BLaER1 treated with 17β-estradiol and CSF1 and Interleukin-3, amounts not matched to agents 10 nM and 100 nM (cell line): ENCODE measurements around the gene TMEM203.

Source experiments
- H3K27ac ChIP-seq, 11 experiments: shearing (Covaris generic); formaldehyde crosslinking; 2 replicates each; pipeline ENCODE4 v1.8.1; 2022
- H3K27me3 ChIP-seq, 11 experiments: shearing (Covaris generic); formaldehyde crosslinking; 2 replicates each; pipeline ENCODE4 v1.8.1; 2022
- H3K36me3 ChIP-seq, 11 experiments: shearing (Covaris generic); formaldehyde crosslinking; 2 replicates each; pipeline ENCODE4 v1.8.1; 2022
- H3K4me1 ChIP-seq, 10 experiments: shearing (Covaris generic); formaldehyde crosslinking; 2 replicates each; pipeline ENCODE4 v1.8.1; 2022
- H3K4me2 ChIP-seq, 11 experiments: shearing (Covaris generic); formaldehyde crosslinking; 2 replicates each; pipeline ENCODE4 v1.8.1; 2022
- H3K4me3 ChIP-seq, 10 experiments: shearing (Covaris generic); formaldehyde crosslinking; 2 replicates each; pipeline ENCODE4 v1.8.1; 2022
- H3K9ac ChIP-seq, 11 experiments: shearing (Covaris generic); formaldehyde crosslinking; 2 replicates each; pipeline ENCODE4 v1.8.1; 2022
- H3K9me3 ChIP-seq, 11 experiments: shearing (Covaris generic); formaldehyde crosslinking; replicated peaks in 1 of 11; 2 replicates each; pipeline ENCODE4 v1.8.1; 2022
- H4K20me1 ChIP-seq, 11 experiments: shearing (Covaris generic); formaldehyde crosslinking; 2 replicates each; pipeline ENCODE4 v1.8.1; 2022
- Cebpa-rat ChIP-seq, 11 experiments: shearing (Covaris generic); IDR thresholded peaks; 2 replicates each; pipeline ENCODE4 v1.8.1; 2022

TMEM203 gene

DNA sequence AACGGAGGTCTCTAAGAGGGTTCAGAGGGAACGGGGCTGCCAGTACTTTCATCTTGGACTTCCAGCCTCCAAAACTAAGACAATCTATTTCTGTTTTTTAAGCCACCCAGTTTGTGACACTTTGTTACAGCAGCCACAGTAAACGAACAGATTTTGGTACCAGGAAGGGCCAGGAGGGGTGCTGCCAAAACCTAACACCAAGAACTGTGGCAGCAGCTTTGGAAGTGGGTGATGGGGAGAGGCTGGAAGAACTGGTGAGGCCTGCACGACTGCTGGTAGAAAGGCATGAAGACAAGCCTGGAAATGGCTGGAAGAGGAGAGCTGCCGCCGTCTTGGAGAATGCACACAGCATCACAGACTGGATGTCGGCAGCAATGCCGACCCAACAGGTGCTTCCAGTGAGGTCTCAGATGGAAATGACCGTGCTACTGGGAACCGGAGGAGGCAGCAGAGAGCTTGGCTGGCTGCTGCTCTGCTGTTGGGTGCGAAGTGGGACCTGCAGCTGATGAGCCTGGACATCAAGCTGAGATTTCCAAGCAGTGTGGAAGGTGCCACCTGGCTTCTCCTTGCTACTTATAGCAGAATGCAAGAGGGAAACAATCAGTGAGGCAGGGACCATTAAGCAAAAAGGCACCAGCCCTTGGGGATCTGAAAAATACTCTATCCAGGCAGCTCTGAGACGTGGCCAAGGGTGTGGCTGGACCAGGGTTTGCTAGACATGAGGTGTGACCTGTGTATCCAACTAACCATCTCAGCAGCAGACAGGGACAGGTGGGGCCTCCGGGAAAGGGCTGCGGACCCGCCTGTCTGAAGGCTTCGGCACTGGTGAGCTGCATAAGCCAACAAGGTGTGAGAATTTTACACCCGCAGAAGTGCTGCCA is 28.9 kb downstream of the TMEM203 start:
- Histone ChIP-seq H3K4me2 (peak overlapping the region in 6 of 11 experiments; percentile 54 to 100 (median 82); a peak in 5 of 22 replicates), H3K27ac (no peak overlapping the region), H3K4me1 (peaks cover 33 to 64% (median 57%) of the 10 kb centered on the region in 10 experiments), H3K4me3 (no peak overlapping the region), H4K20me1 (peaks cover 0 to 85% (median 37%) of the 10 kb centered on the region in 11 experiments; a peak in 18 of 22 replicates), H3K27me3 (peaks cover 0 to 39% (median 0%) of the 10 kb centered on the region in 11 experiments; a peak in 6 of 22 replicates), H3K9me3 (no peaks in the 10 kb centered on the region), H3K36me3 (peaks cover 31 to 50% (median 46%) of the 10 kb centered on the region in 11 experiments), H3K9ac (no peak overlapping the region)
- no peak for TF ChIP-seq Cebpa-rat (IDR thresholded peaks at IDR 0.05)

GRCh38 chr9:137175345-137175961 is 30.0 kb downstream of the TMEM203 start:
- Histone ChIP-seq H4K20me1 (peaks cover 0 to 85% (median 37%) of the 10 kb centered on the region in 11 experiments; a peak in 18 of 22 replicates), H3K27ac (no peak overlapping the region), H3K4me1 (peaks cover 33 to 74% (median 68%) of the 10 kb centered on the region in 10 experiments), H3K4me3 (peak overlapping the region in 1 of 10 experiments; percentile 35; a peak in 1 of 20 replicates), H3K4me2 (peak overlapping the region in 10 of 11 experiments; percentile 18 to 100 (median 63); a peak in 19 of 22 replicates), H3K36me3 (peaks cover 20 to 39% (median 36%) of the 10 kb centered on the region in 11 experiments), H3K27me3 (peaks cover 0 to 49% (median 0%) of the 10 kb centered on the region in 11 experiments; a peak in 6 of 22 replicates), H3K9ac (peak overlapping the region in 1 of 11 experiments; percentile 41; a peak in 2 of 22 replicates), H3K9me3 (no peaks in the 10 kb centered on the region)
- TF ChIP-seq Cebpa-rat (IDR thresholded peaks at IDR 0.05) = no peak

DNA sequence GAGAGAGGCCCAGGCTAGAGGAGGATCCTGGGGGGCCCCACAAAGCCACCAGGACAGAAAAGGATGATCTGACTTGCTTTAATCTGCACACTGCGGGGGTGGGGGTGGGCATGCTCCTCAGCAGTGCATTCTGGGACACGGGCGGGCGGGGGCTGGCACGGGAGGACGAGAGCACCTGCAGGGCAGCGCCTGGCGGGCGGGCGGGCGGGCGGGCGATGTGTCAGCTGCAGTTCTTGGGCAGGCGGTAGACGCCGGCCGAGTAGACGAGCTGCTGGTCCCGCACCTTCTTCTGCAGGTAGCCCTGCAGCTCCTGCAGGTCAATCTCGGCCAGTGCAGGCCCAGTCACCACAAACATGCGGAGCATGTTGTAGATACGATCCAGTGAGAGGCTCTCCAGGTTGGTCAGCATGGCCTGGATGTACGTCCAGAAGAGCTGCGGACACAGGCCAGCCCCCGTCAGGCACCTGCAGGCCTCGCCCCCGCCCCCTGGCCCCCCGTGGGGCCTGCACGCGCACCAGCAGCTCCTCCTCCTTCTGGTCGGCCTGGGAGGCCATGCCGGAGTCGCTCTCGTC is 30.6 kb downstream of the TMEM203 start:
- peak overlapping the region; percentile 18 to 100 (median 99); a peak in 20 of 22 replicates for H3K4me2 ChIP-seq
- H3K27me3 ChIP-seq = peaks cover 0 to 56% (median 0%) of the 10 kb centered on the region in 11 experiments; a peak in 10 of 22 replicates
- H3K9me3 ChIP-seq = no peaks in the 10 kb centered on the region
- peaks cover 0 to 85% (median 37%) of the 10 kb centered on the region in 11 experiments; a peak in 18 of 22 replicates for H4K20me1 ChIP-seq
- H3K36me3 ChIP-seq = peaks cover 14 to 32% (median 29%) of the 10 kb centered on the region in 11 experiments
- peak overlapping the region in 2 of 10 experiments; percentile 41 to 53; a peak in 3 of 20 replicates for H3K4me3 ChIP-seq
- peak overlapping the region in 5 of 11 experiments; percentile 13 to 74 (median 62); a peak in 9 of 22 replicates for H3K9ac ChIP-seq
- no peak for TF ChIP-seq Cebpa-rat (IDR thresholded peaks at IDR 0.05)
- peaks cover 37 to 79% (median 75%) of the 10 kb centered on the region in 10 experiments for H3K4me1 ChIP-seq
- H3K27ac ChIP-seq = peak overlapping the region in 5 of 11 experiments; percentile 11 to 68 (median 64); a peak in 6 of 22 replicates

GRCh38 chr9:137173796-137174664 is 31.4 kb downstream of the TMEM203 start:
- Histone ChIP-seq H3K27me3 (peaks cover 0 to 64% (median 0%) of the 10 kb centered on the region in 11 experiments; a peak in 12 of 22 replicates), H3K36me3 (peaks cover 8 to 25% (median 21%) of the 10 kb centered on the region in 11 experiments; a peak in 20 of 22 replicates), H3K4me1 (peaks cover 39 to 84% (median 81%) of the 10 kb centered on the region in 10 experiments), H3K4me3 (peak overlapping the region in 5 of 10 experiments; percentile 16 to 53 (median 21); a peak in 4 of 20 replicates), H3K9me3 (no peaks in the 10 kb centered on the region), H3K27ac (peak overlapping the region in 7 of 11 experiments; percentile 11 to 68 (median 50); a peak in 12 of 22 replicates), H3K9ac (peak overlapping the region in 8 of 11 experiments; percentile 13 to 74 (median 48); a peak in 13 of 22 replicates), H4K20me1 (peaks cover 0 to 85% (median 37%) of the 10 kb centered on the region in 11 experiments; a peak in 18 of 22 replicates), H3K4me2 (peak overlapping the region; percentile 60 to 100 (median 99))
- no peak for TF ChIP-seq Cebpa-rat (IDR thresholded peaks at IDR 0.05)

GRCh38 chr9:137172901-137173795 is 32.3 kb downstream of the TMEM203 start:
- H3K4me1 ChIP-seq = peaks cover 33 to 86% (median 82%) of the 10 kb centered on the region in 10 experiments
- H4K20me1 ChIP-seq = peaks cover 0 to 79% (median 34%) of the 10 kb centered on the region in 11 experiments; a peak in 18 of 22 replicates
- H3K9ac ChIP-seq = peak overlapping the region in 7 of 11 experiments; percentile 11 to 74 (median 58); a peak in 11 of 22 replicates
- H3K27ac ChIP-seq = peak overlapping the region in 7 of 11 experiments; percentile 11 to 68 (median 50); a peak in 11 of 22 replicates
- TF ChIP-seq Cebpa-rat (IDR thresholded peaks at IDR 0.05) = no peak
- H3K4me2 ChIP-seq = peak overlapping the region; percentile 60 to 100 (median 99)
- H3K36me3 ChIP-seq = peaks cover 7 to 16% (median 13%) of the 10 kb centered on the region in 11 experiments; a peak in 19 of 22 replicates
- H3K9me3 ChIP-seq = no peaks in the 10 kb centered on the region
- peak overlapping the region in 5 of 10 experiments; percentile 16 to 53 (median 21); a peak in 5 of 20 replicates for H3K4me3 ChIP-seq
- H3K27me3 ChIP-seq = peaks cover 0 to 72% (median 0%) of the 10 kb centered on the region in 11 experiments; a peak in 12 of 22 replicates

DNA sequence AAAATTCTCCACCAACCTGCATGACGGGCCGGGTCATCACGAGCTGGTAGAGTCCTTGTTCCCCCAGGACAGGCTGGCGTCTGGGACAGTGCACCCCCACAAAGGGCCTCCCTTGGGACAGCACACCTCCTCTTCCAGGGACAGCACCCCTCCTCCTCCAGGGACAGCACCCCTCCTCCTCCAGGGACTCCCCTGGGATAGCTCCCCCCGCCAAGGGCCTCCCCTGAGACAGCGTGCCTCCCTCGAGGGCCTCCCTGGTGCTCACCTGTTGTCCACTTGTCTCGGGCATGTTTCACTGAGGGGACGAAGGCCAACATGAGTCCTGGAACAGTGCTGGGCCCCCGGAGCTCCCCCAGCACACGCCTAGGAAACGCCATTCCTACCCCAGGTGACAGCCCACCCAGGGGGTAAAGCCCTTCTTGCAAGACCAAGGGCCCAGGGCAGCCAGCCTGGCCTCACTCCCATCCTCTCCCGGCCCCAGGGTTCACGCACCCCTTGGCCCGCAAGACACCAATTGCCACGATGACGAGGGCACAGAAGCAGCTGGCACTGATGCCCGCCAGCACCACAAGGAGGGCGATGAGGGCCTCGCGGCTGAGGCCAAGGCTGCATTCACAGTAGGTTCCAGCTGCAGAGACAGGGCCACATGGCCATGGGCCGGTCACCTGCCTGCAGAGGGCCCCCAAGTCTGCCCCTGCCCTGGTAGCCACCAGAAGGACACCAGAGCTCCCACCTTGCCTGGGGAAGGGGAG is 34.1 kb downstream of the TMEM203 start:
- H3K4me3 ChIP-seq = peak overlapping the region in 2 of 10 experiments; percentile 21 to 32; a peak in 1 of 20 replicates
- H4K20me1 ChIP-seq = peaks cover 0 to 91% (median 33%) of the 10 kb centered on the region in 11 experiments; a peak in 19 of 22 replicates
- H3K36me3 ChIP-seq = no peaks in the 10 kb centered on the region
- no peaks in the 10 kb centered on the region for H3K9me3 ChIP-seq
- TF ChIP-seq Cebpa-rat (IDR thresholded peaks at IDR 0.05) = no peak
- peak overlapping the region in 9 of 11 experiments; percentile 81 to 100 (median 100); a peak in 18 of 22 replicates for H3K4me2 ChIP-seq
- H3K27me3 ChIP-seq = peaks cover 0 to 91% (median 9%) of the 10 kb centered on the region in 11 experiments; a peak in 16 of 22 replicates
- H3K4me1 ChIP-seq = peaks cover 33 to 98% (median 96%) of the 10 kb centered on the region in 10 experiments
- H3K27ac ChIP-seq = peak overlapping the region in 3 of 11 experiments; percentile 38 to 64 (median 55); a peak in 3 of 22 replicates
- H3K9ac ChIP-seq = peak overlapping the region in 4 of 11 experiments; percentile 37 to 63 (median 62); a peak in 7 of 22 replicates
